ENCODE data around the gene PALLD.

GRCh38 chr4:168715896-168716295 lies 219.0 kb downstream of the PALLD start:
- TF ChIP-seq CTCF (IDR thresholded peaks at IDR 0.05) (no peak), EZH2 (IDR thresholded peaks at IDR 0.05) (no peak), EZH2phosphoT487 (IDR thresholded peaks at IDR 0.05) (no peak)
